K562 (cell line): ENCODE measurements around the gene MCIDAS. TPM values are rescaled to one million over a fixed set of nuclear protein-coding genes. Genes with fewer than 3 reads are reported as not detected.

Source experiments
- CBX8 ChIP-seq: fragments of 200-600 bp; sonication (generic); IDR thresholded peaks from 2 replicates; pipeline ENCODE4 v1.6.1; 2012; ENCODE audit warnings: borderline replicate concordance, mixed run types, low read depth, mild to moderate bottlenecking, moderate library complexity, mixed read lengths, low read length, control low read depth, inconsistent platforms; ENCODE audit not compliant: poor library complexity, severe bottlenecking; ENCODE audit errors: extremely low read depth
- CTCF ChIP-seq, 3 experiments: IDR thresholded peaks in 2 of 3; conservative IDR thresholded peaks in 1 of 3; 2 replicates each; pipeline ENCODE4 v1.5.1; 2011 to 2012; ENCODE audit warnings: low read length in 3 of 3, mild to moderate bottlenecking in 3 of 3, control low read depth in 2 of 3, improper control_type of control experiment in 1 of 3, inconsistent platforms in 1 of 3, low read depth in 1 of 3, mixed read lengths in 1 of 3, moderate library complexity in 1 of 3; ENCODE audit not compliant: insufficient read depth in 2 of 3
- ELF4 ChIP-seq: fragments of 450-650 bp; formaldehyde crosslinking; IDR thresholded peaks from 2 replicates; pipeline ENCODE4 v1.4.0; 2022; ENCODE audit warnings: missing genetic modification characterization
- GABPB2 ChIP-seq: fragments of 250-450 bp; sonication (Bioruptor Pico); conservative IDR thresholded peaks from 2 replicates; pipeline ENCODE4 v1.5.1; 2021; ENCODE audit warnings: mild to moderate bottlenecking
- HDAC3 ChIP-seq: fragments of 450-650 bp; IDR thresholded peaks from 2 replicates; pipeline ENCODE4 v1.6.1; 2018; ENCODE audit warnings: borderline replicate concordance, mild to moderate bottlenecking, moderate library complexity; ENCODE audit not compliant: partially characterized antibody
- KDM5B ChIP-seq: fragments of 200-600 bp; sonication (generic); IDR thresholded peaks from 2 replicates; pipeline ENCODE4 v1.6.1; 2012; ENCODE audit warnings: low read depth, mild to moderate bottlenecking, moderate library complexity, low read length, control low read depth, inconsistent platforms; ENCODE audit not compliant: insufficient replicate concordance
- MECOM ChIP-seq: fragments of 250-450 bp; sonication (Bioruptor Pico); IDR thresholded peaks from 2 replicates; pipeline ENCODE4 v1.8.0; 2022; ENCODE audit warnings: inconsistent platforms
- MYBL2 ChIP-seq, 2 experiments: fragments of 450-650 bp in 1 of 2; sonication (generic) in 1 of 2; formaldehyde crosslinking in 1 of 2; IDR thresholded peaks; 2 replicates each; pipeline versions ENCODE4 v1.6.1 to v1.8.1; 2017 to 2022; ENCODE audit warnings: borderline replicate concordance in 1 of 2, inconsistent platforms in 1 of 2, low read depth in 1 of 2, mild to moderate bottlenecking in 1 of 2, missing genetic modification reagents in 1 of 2, moderate library complexity in 1 of 2
- MYNN ChIP-seq, 2 experiments: sonication (generic); formaldehyde crosslinking in 1 of 2; IDR thresholded peaks; 2 replicates each; pipeline versions ENCODE4 v1.5.0 to v1.6.1; 2016 to 2020; ENCODE audit warnings: antibody characterized with exemption in 1 of 2, missing genetic modification reagents in 1 of 2
- NFIC ChIP-seq: fragments of 450-650 bp; IDR thresholded peaks from 2 replicates; pipeline ENCODE4 v1.6.1; 2017; ENCODE audit warnings: mild to moderate bottlenecking, inconsistent platforms
- NONO ChIP-seq, 2 experiments: fragments of 200-400 bp in 1 of 2; fragments of 450-650 bp in 1 of 2; formaldehyde crosslinking in 1 of 2; IDR thresholded peaks; 2 replicates each; pipeline ENCODE4 v1.6.1; 2017; ENCODE audit warnings: low read depth in 2 of 2, mild to moderate bottlenecking in 2 of 2, moderate library complexity in 2 of 2, low read length in 1 of 2
- PBX2 ChIP-seq, 2 experiments: IDR thresholded peaks in 1 of 2; conservative IDR thresholded peaks in 1 of 2; 2 replicates each; pipeline ENCODE4 v1.6.1; 2016; ENCODE audit warnings: low read depth in 2 of 2, mild to moderate bottlenecking in 1 of 2, missing compliant biosample characterization in 1 of 2, missing genetic modification characterization in 1 of 2, moderate library complexity in 1 of 2
- POLR2B ChIP-seq: fragments of 450-650 bp; IDR thresholded peaks from 2 replicates; pipeline ENCODE4 v1.6.1; 2018; ENCODE audit warnings: low read depth; ENCODE audit not compliant: partially characterized antibody
- RUNX1 ChIP-seq: sonication (generic); IDR thresholded peaks from 2 replicates; pipeline ENCODE4 v1.6.1; 2016; ENCODE audit warnings: antibody characterized with exemption, low read depth
- TEAD2 ChIP-seq: fragments of 450-650 bp; IDR thresholded peaks from 2 replicates; pipeline ENCODE4 v1.6.1; 2016; ENCODE audit warnings: missing genetic modification characterization, control low read depth, missing compliant biosample characterization
- VEZF1 ChIP-seq: fragments of 200-800 bp; sonication (Bioruptor generic); IDR thresholded peaks from 2 replicates; pipeline ENCODE4 v1.6.1; 2017; ENCODE audit warnings: missing genetic modification characterization, missing compliant biosample characterization
- YBX1 ChIP-seq: fragments of 450-650 bp; IDR thresholded peaks from 2 replicates; pipeline ENCODE4 v1.7.1; 2016; ENCODE audit warnings: mild to moderate bottlenecking
- ZNF3 ChIP-seq: fragments of 250-450 bp; sonication (Bioruptor Pico); IDR thresholded peaks from 2 replicates; pipeline ENCODE4 v1.5.0; 2021; ENCODE audit warnings: mild to moderate bottlenecking, moderate library complexity
- ZNF354B ChIP-seq: fragments of 250-450 bp; sonication (Bioruptor Pico); IDR thresholded peaks from 2 replicates; pipeline ENCODE4 v1.4.0; 2020
- ZNF57 ChIP-seq: fragments of 450-650 bp; formaldehyde crosslinking; IDR thresholded peaks from 2 replicates; pipeline ENCODE4 v1.4.0; 2020; ENCODE audit warnings: mild to moderate bottlenecking, moderate library complexity
- ZSCAN29 ChIP-seq: fragments of 450-650 bp; IDR thresholded peaks from 2 replicates; pipeline ENCODE4 v1.6.1; 2017
- polyA plus RNA-seq, 8 experiments: library from polyadenylated mRNA; depleted of rRNA in 4 of 8; stranded (reverse) in 5 of 8; unstranded in 3 of 8; fragments of >200 nt; fragmentation: Nextera tagmentation in 2 of 8; fragmentation: Illumina TruSeq in 1 of 8; extraction: Ambion mirVana in 2 of 8; extraction: Trizol in 1 of 8; gene quantifications; 2 replicates each; pipeline versions ENCODE4 v1.2.1 to v1.2.3, GENCODE V29; 2011 to 2014; ENCODE audit warnings: inconsistent platforms in 1 of 8, missing spikeins in 1 of 8
- total RNA-seq, 7 experiments: library from RNA; depleted of rRNA in 6 of 7; stranded (reverse); fragments of >200 nt in 6 of 7; fragmentation: Illumina TruSeq in 2 of 7; extraction: Trizol in 2 of 7; gene quantifications; 2 replicates each; pipeline versions ENCODE4 v1.2.1 to v1.2.3, GENCODE V29; 2011 to 2021; ENCODE audit warnings: low replicate concordance in 1 of 7

MCIDAS gene
- total and polyA plus RNA-seq, 9 of the 15 experiments (the other 6 are each of a cell fraction or from before 2014, with no cell fraction given) = 0.07 to 1.5 (median 0.69) TPM

GRCh38 chr5:55172937-55173686 lies 54.0 kb downstream of the MCIDAS start, which contains the start of gene CDC20B (continued):
- TF ChIP-seq MYNN (IDR thresholded peaks at IDR 0.05) = no peak
- no peak for TF ChIP-seq MYNN (CRISPR knock-in tag; IDR thresholded peaks at IDR 0.05)
- no peak for TF ChIP-seq ZNF354B (CRISPR knock-in tag)
- TF ChIP-seq HDAC3 = no peak
- TF ChIP-seq CBX8 = no peak
- no peak for TF ChIP-seq CTCF (IDR thresholded peaks at IDR 0.05 in 2 of 3, conservative IDR thresholded peaks at IDR 0.05 in 1 of 3; ENCODE audit: insufficient read depth in 2 of 3, low read depth in 1 of 3, low read length in 3 of 3)
- TF ChIP-seq ZNF3 (CRISPR knock-in tag) = no peak
- TF ChIP-seq RUNX1 = no peak
- no peak for TF ChIP-seq YBX1
- peak; percentile 70 for TF ChIP-seq VEZF1
- TF ChIP-seq NONO (IDR thresholded peaks at IDR 0.05; ENCODE audit: low read depth in 2 of 2, low read length in 1 of 2) = 0 out of 4 replicates have a peak, but pooled peaks of 1 of the 2 experiments have one; percentile 44
- TF ChIP-seq KDM5B = peak; percentile 82
- TF ChIP-seq TEAD2 (tag) = no peak
- no peak for TF ChIP-seq MYBL2 (IDR thresholded peaks at IDR 0.05; ENCODE audit: low read depth)
- no peak for TF ChIP-seq MYBL2 (CRISPR knock-in tag; IDR thresholded peaks at IDR 0.05; ENCODE audit: borderline replicate concordance)
- no peak for TF ChIP-seq ZNF57 (CRISPR knock-in tag)
- TF ChIP-seq ZSCAN29 = no peak
- TF ChIP-seq GABPB2 (CRISPR knock-in tag) = no peak
- TF ChIP-seq ELF4 (CRISPR knock-in tag) = no peak
- no peak for TF ChIP-seq NFIC
- TF ChIP-seq POLR2B = no peak
- TF ChIP-seq PBX2 (CRISPR knock-in tag; IDR thresholded peaks at IDR 0.05; ENCODE audit: low read depth) = no peak
- TF ChIP-seq PBX2 (tag; conservative IDR thresholded peaks at IDR 0.05; ENCODE audit: low read depth) = no peak
- no peak for TF ChIP-seq MECOM (CRISPR knock-in tag)
